H9 (cell line): Measurements from ENCODE around the gene HECW1. TPM values are rescaled to one million over a fixed set of nuclear protein-coding genes. Genes with fewer than 3 reads are reported as not detected.

Source experiments
- DNase-seq: peaks from one replicate; pipeline ENCODE4 v3.0.0-alpha.2; 2017
- H2AFZ ChIP-seq: one replicate; pipeline ENCODE4 v1.6.1; 2013; ENCODE audit warnings: mild to moderate bottlenecking, low read length, control low read depth, moderate library complexity
- H2AK5ac ChIP-seq: 2 replicates; pipeline ENCODE4 v1.6.1; 2013; ENCODE audit warnings: low read length, control low read depth, mixed read lengths; ENCODE audit not compliant: insufficient read length
- H2BK120ac ChIP-seq: one replicate; pipeline ENCODE4 v1.6.1; 2013; ENCODE audit warnings: low read depth, mild to moderate bottlenecking, low read length, control low read depth, inconsistent platforms; ENCODE audit not compliant: poor library complexity, severe bottlenecking
- H2BK12ac ChIP-seq: 2 replicates; pipeline ENCODE4 v1.6.1; 2013; ENCODE audit warnings: low read length, control low read depth, mixed read lengths, low read depth; ENCODE audit not compliant: insufficient read length
- H2BK15ac ChIP-seq: 2 replicates; pipeline ENCODE4 v1.6.1; 2013; ENCODE audit warnings: low read depth, low read length, control low read depth
- H2BK20ac ChIP-seq: one replicate; pipeline ENCODE4 v1.6.1; 2013; ENCODE audit warnings: low read depth, mild to moderate bottlenecking, low read length, control low read depth, inconsistent platforms; ENCODE audit not compliant: poor library complexity, severe bottlenecking
- H2BK5ac ChIP-seq: 2 replicates; pipeline ENCODE4 v1.6.1; 2013; ENCODE audit warnings: low read length, control low read depth, mixed read lengths; ENCODE audit not compliant: insufficient read length
- H3K14ac ChIP-seq: 2 replicates; pipeline ENCODE4 v1.6.1; 2013; ENCODE audit warnings: low read length, control low read depth; ENCODE audit not compliant: insufficient read depth
- H3K18ac ChIP-seq: 2 replicates; pipeline ENCODE4 v1.6.1; 2013; ENCODE audit warnings: low read depth, mild to moderate bottlenecking, mixed read lengths, low read length, control low read depth; ENCODE audit not compliant: insufficient read length
- H3K23ac ChIP-seq: 2 replicates; pipeline ENCODE4 v1.6.1; 2013; ENCODE audit warnings: low read length, control low read depth, mixed read lengths, low read depth; ENCODE audit not compliant: insufficient read length
- H3K23me2 ChIP-seq: 2 replicates; pipeline ENCODE4 v1.6.1; 2013; ENCODE audit warnings: low read depth, mild to moderate bottlenecking, mixed read lengths, low read length, control low read depth; ENCODE audit not compliant: insufficient read length, poor library complexity, severe bottlenecking
- H3K27ac ChIP-seq: 2 replicates; pipeline ENCODE4 v1.5.1; 2013; ENCODE audit warnings: low read length, control low read depth, mixed read lengths, low read depth; ENCODE audit not compliant: insufficient read length
- H3K27me3 ChIP-seq: 2 replicates; pipeline ENCODE4 v1.6.1; 2013; ENCODE audit warnings: low read length, control low read depth, inconsistent platforms; ENCODE audit not compliant: insufficient read depth
- H3K4ac ChIP-seq: 2 replicates; pipeline ENCODE4 v1.6.1; 2013; ENCODE audit warnings: low read depth, mild to moderate bottlenecking, control low read depth, inconsistent platforms, low read length, moderate library complexity
- H3K4me1 ChIP-seq: 2 replicates; pipeline ENCODE4 v1.6.1; 2013; ENCODE audit warnings: low read length, control low read depth, inconsistent platforms; ENCODE audit not compliant: insufficient read depth
- H3K4me2 ChIP-seq: 2 replicates; pipeline ENCODE4 v1.6.1; 2013; ENCODE audit warnings: low read length, control low read depth, mixed read lengths; ENCODE audit not compliant: insufficient read length, insufficient read depth
- H3K56ac ChIP-seq: 2 replicates; pipeline ENCODE4 v1.6.1; 2013; ENCODE audit warnings: low read depth, mild to moderate bottlenecking, mixed read lengths, low read length, control low read depth; ENCODE audit not compliant: insufficient read length
- H3K79me1 ChIP-seq: 2 replicates; pipeline ENCODE4 v1.6.1; 2013; ENCODE audit warnings: low read depth, mild to moderate bottlenecking, moderate library complexity, low read length, control low read depth, inconsistent platforms; ENCODE audit not compliant: insufficient read depth, poor library complexity, severe bottlenecking
- H3K79me2 ChIP-seq: 2 replicates; pipeline ENCODE4 v1.6.1; 2013; ENCODE audit warnings: low read length, control low read depth, inconsistent platforms; ENCODE audit not compliant: insufficient read depth
- H3K9ac ChIP-seq: 2 replicates; pipeline ENCODE4 v1.6.1; 2013; ENCODE audit warnings: low read length, control low read depth, mixed read lengths; ENCODE audit not compliant: insufficient read length; ENCODE audit errors: extremely low read depth
- H3K9me3 ChIP-seq: one replicate; pipeline ENCODE4 v1.6.1; 2013; ENCODE audit warnings: low read depth, low read length, inconsistent platforms; ENCODE audit not compliant: control insufficient read depth
- H3T11ph ChIP-seq: one replicate; pipeline ENCODE4 v1.6.1; 2013; ENCODE audit warnings: mild to moderate bottlenecking, low read length, control low read depth, inconsistent platforms
- H4K20me1 ChIP-seq: one replicate; pipeline ENCODE4 v1.6.1; 2013; ENCODE audit not compliant: control insufficient read depth, insufficient read length, insufficient read depth
- H4K5ac ChIP-seq: 2 replicates; pipeline ENCODE4 v1.6.1; 2013; ENCODE audit warnings: low read depth, mild to moderate bottlenecking, mixed read lengths, low read length, control low read depth; ENCODE audit not compliant: insufficient read length
- H4K8ac ChIP-seq: replicated peaks from 2 replicates; pipeline ENCODE4 v1.6.1; 2013; ENCODE audit warnings: low read length, control low read depth, mixed read lengths, low read depth; ENCODE audit not compliant: insufficient read length
- H4K91ac ChIP-seq: 2 replicates; pipeline ENCODE4 v1.6.1; 2013; ENCODE audit warnings: low read depth, mild to moderate bottlenecking, moderate library complexity, mixed read lengths, low read length, control low read depth; ENCODE audit not compliant: insufficient read length
- H3K27ac Mint-ChIP-seq, 3 experiments: 2 replicates in 2 of 3; 3 replicates in 1 of 3; pipeline ENCODE4 v1.8.0; 2020 to 2021; ENCODE audit warnings: mixed read lengths in 3 of 3, mild to moderate bottlenecking in 1 of 3, moderate library complexity in 1 of 3
- H3K27me3 Mint-ChIP-seq: 2 replicates; pipeline ENCODE4 v1.8.0; 2021; ENCODE audit warnings: low read depth, mild to moderate bottlenecking, moderate library complexity, mixed read lengths
- H3K36me3 Mint-ChIP-seq, 3 experiments: 2 replicates in 2 of 3; 3 replicates in 1 of 3; pipeline ENCODE4 v1.8.0; 2020 to 2021; ENCODE audit warnings: low read depth in 3 of 3, mixed read lengths in 3 of 3; ENCODE audit not compliant: insufficient read depth in 1 of 3
- H3K4me1 Mint-ChIP-seq, 2 experiments: 2 replicates each; pipeline ENCODE4 v1.8.0; 2020; ENCODE audit warnings: mixed read lengths in 2 of 2
- H3K4me3 Mint-ChIP-seq, 2 experiments: 2 replicates in 1 of 2; 3 replicates in 1 of 2; pipeline ENCODE4 v1.8.0; 2020 to 2021; ENCODE audit warnings: mild to moderate bottlenecking in 2 of 2, mixed read lengths in 2 of 2, moderate library complexity in 1 of 2
- H3K9me3 Mint-ChIP-seq, 2 experiments: 2 replicates in 1 of 2; 3 replicates in 1 of 2; pipeline ENCODE4 v1.8.0; 2020; ENCODE audit warnings: mild to moderate bottlenecking in 2 of 2, mixed read lengths in 2 of 2, moderate library complexity in 1 of 2
- total RNA-seq: library from RNA; stranded (reverse); gene quantifications from 2 replicates; pipeline ENCODE4 v1.2.1, GENCODE V29; 2021
- TF ChIP-seq, protein P1 (sequence below): fragments of 200-600 bp; sonication (generic); conservative IDR thresholded peaks from 3 replicates; pipeline ENCODE4 v1.8.0; 2021; ENCODE audit warnings: antibody characterized with exemption, mild to moderate bottlenecking

HECW1 gene
- total RNA-seq, 1 experiment from 2014 or later: 5.0 TPM

- no peaks in the 10 kb centered on the region for H4K20me1 ChIP-seq
- no peak overlapping the region for H3K4ac ChIP-seq
- H3K79me2 ChIP-seq: no peaks in the 10 kb centered on the region
- H2AFZ ChIP-seq: no peak overlapping the region
- no peak overlapping the region for H3K14ac ChIP-seq
- no peak overlapping the region for H2BK12ac ChIP-seq
- H3K18ac ChIP-seq: no peak overlapping the region
- Mint-ChIP-seq H3K4me3 (no peak overlapping the region), H3K9me3 (no peaks in the 10 kb centered on the region), H3K27me3 (no peaks in the 10 kb centered on the region), H3K36me3 (peaks cover 0 to 3% (median 0%) of the 10 kb centered on the region in 3 experiments; a peak in 1 of 7 replicates), H3K4me1 (peaks cover 40 to 52% of the 10 kb centered on the region in 2 experiments), H3K27ac (peak overlapping the region; percentile 27 to 50 (median 49); a peak in 2 of 7 replicates)
- H3K27ac ChIP-seq: no peak overlapping the region
- H3T11ph ChIP-seq: no peak overlapping the region
- no peak overlapping the region for H3K23ac ChIP-seq
- no peak overlapping the region for H2BK5ac ChIP-seq
- H4K8ac ChIP-seq: no peak overlapping the region
- H3K9ac ChIP-seq: no peak overlapping the region
- no peaks in the 10 kb centered on the region for H3K9me3 ChIP-seq
- H3K56ac ChIP-seq: no peak overlapping the region
- no peak overlapping the region for H4K5ac ChIP-seq
- no peaks in the 10 kb centered on the region for H3K27me3 ChIP-seq
- TF ChIP-seq, protein P1, sequence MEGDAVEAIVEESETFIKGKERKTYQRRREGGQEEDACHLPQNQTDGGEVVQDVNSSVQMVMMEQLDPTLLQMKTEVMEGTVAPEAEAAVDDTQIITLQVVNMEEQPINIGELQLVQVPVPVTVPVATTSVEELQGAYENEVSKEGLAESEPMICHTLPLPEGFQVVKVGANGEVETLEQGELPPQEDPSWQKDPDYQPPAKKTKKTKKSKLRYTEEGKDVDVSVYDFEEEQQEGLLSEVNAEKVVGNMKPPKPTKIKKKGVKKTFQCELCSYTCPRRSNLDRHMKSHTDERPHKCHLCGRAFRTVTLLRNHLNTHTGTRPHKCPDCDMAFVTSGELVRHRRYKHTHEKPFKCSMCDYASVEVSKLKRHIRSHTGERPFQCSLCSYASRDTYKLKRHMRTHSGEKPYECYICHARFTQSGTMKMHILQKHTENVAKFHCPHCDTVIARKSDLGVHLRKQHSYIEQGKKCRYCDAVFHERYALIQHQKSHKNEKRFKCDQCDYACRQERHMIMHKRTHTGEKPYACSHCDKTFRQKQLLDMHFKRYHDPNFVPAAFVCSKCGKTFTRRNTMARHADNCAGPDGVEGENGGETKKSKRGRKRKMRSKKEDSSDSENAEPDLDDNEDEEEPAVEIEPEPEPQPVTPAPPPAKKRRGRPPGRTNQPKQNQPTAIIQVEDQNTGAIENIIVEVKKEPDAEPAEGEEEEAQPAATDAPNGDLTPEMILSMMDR: no peak
- H2AK5ac ChIP-seq: no peak overlapping the region
- H2BK15ac ChIP-seq: no peak overlapping the region
- H3K4me1 ChIP-seq: peaks cover 9% of the 10 kb centered on the region; the same call in 1 of the 2 replicates
- H3K79me1 ChIP-seq: no peaks in the 10 kb centered on the region
- DNase-seq: no peak
- no peak overlapping the region for H3K4me2 ChIP-seq
- H2BK20ac ChIP-seq: no peak overlapping the region
- H3K23me2 ChIP-seq: no peaks in the 10 kb centered on the region
- no peak overlapping the region for H4K91ac ChIP-seq
- no peak overlapping the region for H2BK120ac ChIP-seq
Observed at GRCh38 chr7:43211693-43212092, 99.2 kb downstream of the HECW1 start.
